ENCODE data around the gene MCHR2.

- no peak for TF ChIP-seq CEBPB (IDR thresholded peaks at IDR 0.05)
- no peak for TF ChIP-seq ZBTB7A (IDR thresholded peaks at IDR 0.05; ENCODE audit: low read depth)
- no peak for TF ChIP-seq TEAD4 (IDR thresholded peaks at IDR 0.05)
- TF ChIP-seq FOXM1 (IDR thresholded peaks at IDR 0.05; ENCODE audit: borderline replicate concordance, low read depth): no peak
- no peak for TF ChIP-seq TCF12 (IDR thresholded peaks at IDR 0.05; ENCODE audit: low read depth)
- TF ChIP-seq REST (IDR thresholded peaks at IDR 0.05; ENCODE audit: low read depth): no peak
- no peak for TF ChIP-seq RAD21 (IDR thresholded peaks at IDR 0.05; ENCODE audit: low read depth)
- TF ChIP-seq EGR1 (IDR thresholded peaks at IDR 0.05): no peak
- TF ChIP-seq TAF1 (IDR thresholded peaks at IDR 0.05; ENCODE audit: low read depth): no peak
- no peak for TF ChIP-seq EP300 (IDR thresholded peaks at IDR 0.05; ENCODE audit: borderline replicate concordance)
- no peak for TF ChIP-seq MAX (IDR thresholded peaks at IDR 0.05)
These were observed 60.9 kb downstream of the MCHR2 start for GRCh38 chr6:99933129-99933528.
